Epithelial cell of esophagus (primary cell): Measurements from ENCODE around the gene ARID5B.

Experiments
- DNase-seq: peaks from one replicate; pipeline ENCODE4 v3.0.0; 2010; ENCODE audit warnings: low read depth
- H3K4me3 ChIP-seq: 2 replicates; pipeline ENCODE4 v1.5.1; 2011; ENCODE audit warnings: mild to moderate bottlenecking, low read length, control low read depth
- TF ChIP-seq, protein P1 (sequence below): IDR thresholded peaks from 2 replicates; pipeline ENCODE4 v1.5.1; 2011; ENCODE audit warnings: low read depth, mild to moderate bottlenecking, low read length, control low read depth, inconsistent platforms; ENCODE audit not compliant: insufficient read depth; ENCODE audit errors: missing control alignments

Gene ARID5B

DNA sequence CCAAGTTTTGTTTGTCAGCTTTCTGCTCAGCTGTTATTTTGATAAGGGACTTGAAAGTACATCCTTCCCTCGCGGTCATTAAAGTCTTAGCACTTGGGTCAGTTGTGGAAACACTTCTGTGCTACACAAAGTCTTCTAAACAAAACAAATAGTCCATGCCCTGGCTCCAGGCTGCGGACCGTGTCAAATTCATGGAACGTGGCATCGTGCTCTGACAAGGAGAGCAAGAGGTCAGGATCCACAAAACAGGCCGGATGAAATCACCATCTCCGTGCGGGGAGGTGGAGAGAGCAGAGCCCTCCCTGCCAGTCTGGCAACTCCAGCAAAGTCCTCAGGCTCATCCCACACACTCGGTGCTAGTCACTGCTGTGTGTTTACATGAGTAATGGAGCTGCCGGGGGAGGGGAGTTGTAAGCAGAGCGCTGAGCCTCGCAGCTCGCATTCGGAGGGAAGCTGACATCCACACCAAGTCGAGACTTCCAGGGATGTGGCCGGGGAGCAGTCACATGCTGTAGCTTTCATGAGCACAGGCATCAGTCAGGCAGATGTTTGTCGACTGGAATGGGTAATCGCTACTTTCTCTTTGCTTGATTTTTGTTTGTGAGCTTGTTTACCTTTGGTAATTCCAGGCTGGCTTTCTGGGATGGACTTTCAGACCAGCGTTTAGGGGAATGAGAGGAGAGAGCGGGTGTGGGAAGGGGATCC, 147.6 kb downstream of the ARID5B start:
- DNase-seq = peak; percentile 98
- TF ChIP-seq, protein P1, sequence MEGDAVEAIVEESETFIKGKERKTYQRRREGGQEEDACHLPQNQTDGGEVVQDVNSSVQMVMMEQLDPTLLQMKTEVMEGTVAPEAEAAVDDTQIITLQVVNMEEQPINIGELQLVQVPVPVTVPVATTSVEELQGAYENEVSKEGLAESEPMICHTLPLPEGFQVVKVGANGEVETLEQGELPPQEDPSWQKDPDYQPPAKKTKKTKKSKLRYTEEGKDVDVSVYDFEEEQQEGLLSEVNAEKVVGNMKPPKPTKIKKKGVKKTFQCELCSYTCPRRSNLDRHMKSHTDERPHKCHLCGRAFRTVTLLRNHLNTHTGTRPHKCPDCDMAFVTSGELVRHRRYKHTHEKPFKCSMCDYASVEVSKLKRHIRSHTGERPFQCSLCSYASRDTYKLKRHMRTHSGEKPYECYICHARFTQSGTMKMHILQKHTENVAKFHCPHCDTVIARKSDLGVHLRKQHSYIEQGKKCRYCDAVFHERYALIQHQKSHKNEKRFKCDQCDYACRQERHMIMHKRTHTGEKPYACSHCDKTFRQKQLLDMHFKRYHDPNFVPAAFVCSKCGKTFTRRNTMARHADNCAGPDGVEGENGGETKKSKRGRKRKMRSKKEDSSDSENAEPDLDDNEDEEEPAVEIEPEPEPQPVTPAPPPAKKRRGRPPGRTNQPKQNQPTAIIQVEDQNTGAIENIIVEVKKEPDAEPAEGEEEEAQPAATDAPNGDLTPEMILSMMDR = no peak
- H3K4me3 ChIP-seq = peak overlapping the region; percentile 49

DNA sequence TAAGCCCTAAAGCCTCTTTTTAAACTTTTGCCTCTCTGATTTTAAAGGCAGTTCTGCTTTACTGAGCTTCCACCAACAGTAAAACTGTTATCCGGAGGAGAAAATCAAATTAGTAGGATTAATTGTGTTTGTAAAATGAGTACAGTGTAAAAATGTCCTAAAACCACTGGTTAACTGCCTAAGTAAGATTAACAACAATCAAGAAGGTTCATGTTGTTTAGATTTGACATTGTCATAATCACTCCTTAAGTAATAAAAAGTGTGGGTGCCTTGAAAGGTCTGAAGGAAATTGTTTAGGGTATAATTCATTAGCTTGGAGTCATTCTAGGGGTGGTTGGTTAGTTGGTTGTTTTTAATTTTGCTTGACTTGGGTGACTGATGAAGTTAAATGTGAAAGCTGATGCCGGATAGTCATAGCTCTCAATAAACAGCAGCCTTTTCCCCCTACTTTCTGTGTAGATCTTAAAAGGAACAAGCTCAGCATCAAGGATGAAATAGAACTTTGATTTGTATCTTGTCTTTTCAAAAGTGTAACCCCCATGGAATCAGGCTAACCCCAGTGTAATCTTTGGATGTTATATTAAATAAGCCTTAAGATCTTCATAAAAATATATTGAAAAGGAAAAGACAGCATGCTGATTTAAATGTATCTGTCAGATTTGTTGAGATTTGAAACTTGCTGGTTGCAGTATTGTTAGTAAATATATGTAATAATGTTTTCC, 148.3 kb downstream of the ARID5B start:
- DNase-seq = no peak
- TF ChIP-seq, protein P1 = no peak
- peak overlapping the region; percentile 49 for H3K4me3 ChIP-seq

GRCh38 chr10:62050346-62050892, 148.9 kb downstream of the ARID5B start:
- no peak for DNase-seq
- TF ChIP-seq, protein P1 = no peak
- H3K4me3 ChIP-seq = peak overlapping the region; percentile 49

DNA sequence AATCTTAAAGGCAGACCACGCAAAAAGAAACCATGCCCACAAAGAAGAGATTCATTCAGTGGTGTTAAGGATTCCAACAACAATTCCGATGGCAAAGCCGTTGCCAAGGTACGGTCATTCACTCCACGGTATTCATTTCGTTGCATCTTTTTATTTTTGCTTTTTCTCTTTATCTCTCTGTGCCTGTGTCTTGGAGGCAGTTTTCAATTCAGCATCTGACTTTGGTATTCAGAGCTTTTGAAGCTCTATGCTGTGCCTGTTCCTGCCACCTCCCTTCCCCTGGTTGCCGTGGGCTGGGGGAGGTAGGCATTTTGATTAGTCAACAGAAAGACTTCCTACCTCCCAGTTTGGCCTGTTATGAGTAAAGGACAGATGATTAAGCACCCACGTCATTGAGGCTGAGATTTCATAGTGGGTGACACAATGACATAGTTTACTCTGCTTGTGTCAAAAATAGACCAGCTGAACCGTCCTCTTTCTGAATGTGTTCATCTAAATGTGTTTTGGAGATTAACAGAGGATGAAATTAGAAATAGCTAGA, 149.5 kb downstream of the ARID5B start:
- peak; percentile 94 for DNase-seq
- TF ChIP-seq, protein P1 = no peak
- no peak overlapping the region for H3K4me3 ChIP-seq

GRCh38 chr10:62052276-62052675, 150.8 kb downstream of the ARID5B start:
- TF ChIP-seq, protein P1 = no peak
- no peak overlapping the region for H3K4me3 ChIP-seq

DNA sequence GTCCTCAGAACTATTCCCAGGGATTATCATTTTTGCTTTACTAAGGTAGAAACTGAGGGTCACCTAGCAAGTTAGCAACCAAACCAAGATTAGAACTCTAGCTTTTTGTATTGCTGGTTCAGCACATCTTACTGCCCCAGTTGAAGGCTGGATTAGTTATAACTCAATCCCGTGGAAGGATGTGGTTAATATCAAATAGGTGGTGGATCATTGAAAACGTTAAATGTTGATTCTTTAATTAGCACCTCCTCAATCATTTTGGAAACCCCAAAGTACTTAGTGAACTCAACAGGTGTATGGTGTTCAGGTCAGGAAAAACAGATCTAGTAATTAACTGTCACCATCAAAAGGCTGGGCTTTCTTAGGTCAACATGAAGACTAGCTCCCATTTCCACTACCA, 152.4 kb downstream of the ARID5B start:
- DNase-seq = no peak

More at GRCh38 chr10:62052276-62052675, 150.8 kb downstream of the ARID5B start:
- no peak for DNase-seq

More for the DNA sequence above, 152.4 kb downstream of the ARID5B start:
- TF ChIP-seq, protein P1 = no peak
- H3K4me3 ChIP-seq = no peak overlapping the region
